D721Med (cell line): ENCODE measurements around the gene SEC16B.

Experiments used
- DNase-seq: peaks from one replicate; pipeline ENCODE4 v3.0.0; 2011; ENCODE audit warnings: low spot score; ENCODE audit not compliant: insufficient read length
- FAIRE-seq: peaks from 2 replicates; lab custom pipeline; 2011; peaks lifted over from hg19 to GRCh38; lab: Jason Lieb, UNC
- CTCF ChIP-seq: IDR thresholded peaks from 2 replicates; pipeline ENCODE4 v1.5.1; 2012; ENCODE audit warnings: mild to moderate bottlenecking, control low read depth; ENCODE audit not compliant: insufficient read depth; ENCODE audit errors: missing control alignments

The SEC16B gene

GRCh38 chr1:177934927-177935326 is 34.9 kb downstream of the SEC16B start:
- DNase-seq = no peak
- no peak for TF ChIP-seq CTCF
- no peak for FAIRE-seq

GRCh38 chr1:177934461-177934860 is 35.4 kb downstream of the SEC16B start:
- FAIRE-seq = no peak
- no peak for DNase-seq
- TF ChIP-seq CTCF = no peak

- DNase-seq (no peak), FAIRE-seq (no peak)
- no peak for TF ChIP-seq CTCF
Measured at GRCh38 chr1:177933881-177934280, 36.0 kb downstream of the SEC16B start.

- no peak for TF ChIP-seq CTCF
- DNase-seq = no peak
- no peak for FAIRE-seq
Measured at GRCh38 chr1:177932123-177932522, 37.7 kb downstream of the SEC16B start.

- no peak for FAIRE-seq
- DNase-seq = no peak
- TF ChIP-seq CTCF = no peak
Measured at GRCh38 chr1:177928952-177929351, 40.9 kb downstream of the SEC16B start.

- FAIRE-seq = no peak
- no peak for TF ChIP-seq CTCF
- no peak for DNase-seq
Measured at GRCh38 chr1:177928194-177928593, 41.7 kb downstream of the SEC16B start.

GRCh38 chr1:177927021-177927596 is 42.7 kb downstream of the SEC16B start:
- TF ChIP-seq CTCF = no peak
- DNase-seq = no peak
- no peak for FAIRE-seq
